SK-N-SH treated with all-trans-retinoic acid at 6 μM for 48 hours (cell line): Measurements from ENCODE around the gene FGFBP2.

Source experiments
- ATAC-seq: fragments of 200-7000 bp; cut with Tn5 transposase; 3 replicates; pipeline ENCODE4 v1.9.1; 2020; ENCODE audit warnings: mild to moderate bottlenecking, moderate library complexity
- ARNTL ChIP-seq: fragments of 450-650 bp; formaldehyde crosslinking; IDR thresholded peaks from 2 replicates; pipeline ENCODE4 v1.5.0; 2020; ENCODE audit warnings: low read depth, mild to moderate bottlenecking, moderate library complexity, borderline replicate concordance
- BACH2 ChIP-seq: fragments of 250-450 bp; sonication (Bioruptor Pico); IDR thresholded peaks from 2 replicates; pipeline ENCODE4 v1.9.0; 2021; ENCODE audit warnings: mild to moderate bottlenecking, borderline replicate concordance
- ESRRG ChIP-seq: fragments of 250-450 bp; sonication (Bioruptor Pico); IDR thresholded peaks from 2 replicates; pipeline ENCODE4 v1.6.1; 2021; ENCODE audit warnings: mild to moderate bottlenecking
- GLIS3 ChIP-seq: fragments of 250-450 bp; sonication (Bioruptor Pico); IDR thresholded peaks from 2 replicates; pipeline ENCODE4 v1.5.0; 2020; ENCODE audit warnings: mild to moderate bottlenecking, moderate library complexity
- ISL1 ChIP-seq: fragments of 250-450 bp; sonication (Bioruptor Pico); IDR thresholded peaks from 2 replicates; pipeline ENCODE4 v2.1.2; 2022; ENCODE audit warnings: mild to moderate bottlenecking, moderate library complexity
- OSR1 ChIP-seq: fragments of 250-450 bp; sonication (Bioruptor Pico); IDR thresholded peaks from 2 replicates; pipeline ENCODE4 v1.8.0; 2022; ENCODE audit warnings: moderate library complexity, mild to moderate bottlenecking, inconsistent platforms
- PPARA ChIP-seq: fragments of 250-450 bp; sonication (Bioruptor Pico); IDR thresholded peaks from 2 replicates; pipeline ENCODE4 v1.5.0; 2020; ENCODE audit warnings: mild to moderate bottlenecking, borderline replicate concordance
- RARB ChIP-seq: fragments of 250-450 bp; sonication (Bioruptor Pico); IDR thresholded peaks from 2 replicates; pipeline ENCODE4 v1.8.0; 2021; ENCODE audit warnings: mild to moderate bottlenecking, moderate library complexity
- SNAI2 ChIP-seq: fragments of 250-450 bp; sonication (Bioruptor Pico); IDR thresholded peaks from 2 replicates; pipeline ENCODE4 v1.5.0; 2020; ENCODE audit warnings: mild to moderate bottlenecking, moderate library complexity
- TOX ChIP-seq: fragments of 250-450 bp; sonication (Bioruptor Pico); IDR thresholded peaks from 2 replicates; pipeline ENCODE4 v1.8.0; 2021; ENCODE audit warnings: mild to moderate bottlenecking, moderate library complexity, borderline replicate concordance
- ZC3H10 ChIP-seq: fragments of 250-450 bp; sonication (Bioruptor Pico); IDR thresholded peaks from 2 replicates; pipeline ENCODE4 v1.5.1; 2021; ENCODE audit warnings: mild to moderate bottlenecking, moderate library complexity
- ZFP3 ChIP-seq: fragments of 250-450 bp; sonication (Bioruptor Pico); IDR thresholded peaks from 2 replicates; pipeline ENCODE4 v1.5.0; 2020; ENCODE audit warnings: mild to moderate bottlenecking, moderate library complexity
- ZFP30 ChIP-seq: fragments of 450-650 bp; formaldehyde crosslinking; IDR thresholded peaks from 2 replicates; pipeline ENCODE4 v1.5.0; 2022; ENCODE audit warnings: mild to moderate bottlenecking, moderate library complexity
- ZNF565 ChIP-seq: fragments of 450-650 bp; formaldehyde crosslinking; conservative IDR thresholded peaks from 2 replicates; pipeline ENCODE4 v1.5.0; 2020; ENCODE audit warnings: low read depth, mild to moderate bottlenecking, moderate library complexity
- ZNF70 ChIP-seq: fragments of 450-650 bp; formaldehyde crosslinking; IDR thresholded peaks from 2 replicates; pipeline ENCODE4 v1.5.0; 2020; ENCODE audit warnings: mild to moderate bottlenecking, moderate library complexity
- ZNF8 ChIP-seq: fragments of 450-650 bp; formaldehyde crosslinking; IDR thresholded peaks from 2 replicates; pipeline ENCODE4 v1.5.0; 2020; ENCODE audit warnings: mild to moderate bottlenecking, moderate library complexity
- TF ChIP-seq, protein P1 (sequence below): fragments of 250-450 bp; sonication (Bioruptor Pico); IDR thresholded peaks from 2 replicates; pipeline ENCODE4 v1.8.0; 2020; ENCODE audit warnings: mild to moderate bottlenecking, moderate library complexity, borderline replicate concordance
- TF ChIP-seq, protein P2 (sequence below): fragments of 250-450 bp; sonication (Bioruptor Pico); IDR thresholded peaks from 2 replicates; pipeline ENCODE4 v1.5.0; 2020; ENCODE audit warnings: mild to moderate bottlenecking, moderate library complexity
- TF ChIP-seq, protein P3 (sequence below): fragments of 250-450 bp; sonication (Bioruptor Pico); IDR thresholded peaks from 2 replicates; pipeline ENCODE4 v1.8.0; 2021; ENCODE audit warnings: low read depth, mild to moderate bottlenecking, moderate library complexity, borderline replicate concordance
- TF ChIP-seq, protein P4 (sequence below): fragments of 250-450 bp; sonication (Bioruptor Pico); IDR thresholded peaks from 2 replicates; pipeline ENCODE4 v1.5.1; 2020; ENCODE audit warnings: low read depth, mild to moderate bottlenecking, moderate library complexity

Gene FGFBP2

DNA sequence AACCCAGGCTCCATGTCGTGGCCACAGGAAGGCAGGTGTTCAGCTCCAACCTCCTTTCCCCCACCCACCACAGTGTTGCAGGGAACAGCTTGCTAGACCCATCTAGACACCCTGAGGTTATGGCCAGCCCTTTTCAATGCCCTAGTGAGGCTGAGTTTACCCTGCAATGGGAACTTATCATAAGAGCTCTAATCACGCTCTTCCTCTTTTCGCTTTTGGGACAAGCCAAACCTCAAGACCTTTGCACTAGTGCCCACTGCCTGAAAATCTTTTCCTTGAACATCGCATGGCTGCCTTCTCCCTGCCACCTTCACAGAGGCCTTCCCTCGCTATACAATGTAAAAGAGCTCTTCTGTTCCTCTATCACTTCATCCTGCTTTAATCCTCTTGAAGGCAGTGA, 2.4 kb upstream of the FGFBP2 start:
- no peak for TF ChIP-seq ZNF70 (CRISPR knock-in tag)
- no peak for TF ChIP-seq RARB
- TF ChIP-seq ZFP3 (CRISPR knock-in tag), result no peak
- TF ChIP-seq, protein P1, sequence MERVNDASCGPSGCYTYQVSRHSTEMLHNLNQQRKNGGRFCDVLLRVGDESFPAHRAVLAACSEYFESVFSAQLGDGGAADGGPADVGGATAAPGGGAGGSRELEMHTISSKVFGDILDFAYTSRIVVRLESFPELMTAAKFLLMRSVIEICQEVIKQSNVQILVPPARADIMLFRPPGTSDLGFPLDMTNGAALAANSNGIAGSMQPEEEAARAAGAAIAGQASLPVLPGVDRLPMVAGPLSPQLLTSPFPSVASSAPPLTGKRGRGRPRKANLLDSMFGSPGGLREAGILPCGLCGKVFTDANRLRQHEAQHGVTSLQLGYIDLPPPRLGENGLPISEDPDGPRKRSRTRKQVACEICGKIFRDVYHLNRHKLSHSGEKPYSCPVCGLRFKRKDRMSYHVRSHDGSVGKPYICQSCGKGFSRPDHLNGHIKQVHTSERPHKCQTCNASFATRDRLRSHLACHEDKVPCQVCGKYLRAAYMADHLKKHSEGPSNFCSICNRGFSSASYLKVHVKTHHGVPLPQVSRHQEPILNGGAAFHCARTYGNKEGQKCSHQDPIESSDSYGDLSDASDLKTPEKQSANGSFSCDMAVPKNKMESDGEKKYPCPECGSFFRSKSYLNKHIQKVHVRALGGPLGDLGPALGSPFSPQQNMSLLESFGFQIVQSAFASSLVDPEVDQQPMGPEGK (CRISPR knock-in tag), result no peak
- TF ChIP-seq OSR1, result no peak
- no peak for TF ChIP-seq SNAI2 (CRISPR knock-in tag)
- TF ChIP-seq PPARA, result no peak
- TF ChIP-seq, protein P2, sequence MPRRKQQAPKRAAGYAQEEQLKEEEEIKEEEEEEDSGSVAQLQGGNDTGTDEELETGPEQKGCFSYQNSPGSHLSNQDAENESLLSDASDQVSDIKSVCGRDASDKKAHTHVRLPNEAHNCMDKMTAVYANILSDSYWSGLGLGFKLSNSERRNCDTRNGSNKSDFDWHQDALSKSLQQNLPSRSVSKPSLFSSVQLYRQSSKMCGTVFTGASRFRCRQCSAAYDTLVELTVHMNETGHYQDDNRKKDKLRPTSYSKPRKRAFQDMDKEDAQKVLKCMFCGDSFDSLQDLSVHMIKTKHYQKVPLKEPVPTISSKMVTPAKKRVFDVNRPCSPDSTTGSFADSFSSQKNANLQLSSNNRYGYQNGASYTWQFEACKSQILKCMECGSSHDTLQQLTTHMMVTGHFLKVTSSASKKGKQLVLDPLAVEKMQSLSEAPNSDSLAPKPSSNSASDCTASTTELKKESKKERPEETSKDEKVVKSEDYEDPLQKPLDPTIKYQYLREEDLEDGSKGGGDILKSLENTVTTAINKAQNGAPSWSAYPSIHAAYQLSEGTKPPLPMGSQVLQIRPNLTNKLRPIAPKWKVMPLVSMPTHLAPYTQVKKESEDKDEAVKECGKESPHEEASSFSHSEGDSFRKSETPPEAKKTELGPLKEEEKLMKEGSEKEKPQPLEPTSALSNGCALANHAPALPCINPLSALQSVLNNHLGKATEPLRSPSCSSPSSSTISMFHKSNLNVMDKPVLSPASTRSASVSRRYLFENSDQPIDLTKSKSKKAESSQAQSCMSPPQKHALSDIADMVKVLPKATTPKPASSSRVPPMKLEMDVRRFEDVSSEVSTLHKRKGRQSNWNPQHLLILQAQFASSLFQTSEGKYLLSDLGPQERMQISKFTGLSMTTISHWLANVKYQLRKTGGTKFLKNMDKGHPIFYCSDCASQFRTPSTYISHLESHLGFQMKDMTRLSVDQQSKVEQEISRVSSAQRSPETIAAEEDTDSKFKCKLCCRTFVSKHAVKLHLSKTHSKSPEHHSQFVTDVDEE (CRISPR knock-in tag), result no peak
- TF ChIP-seq ESRRG (CRISPR knock-in tag), result no peak
- TF ChIP-seq GLIS3, result no peak
- TF ChIP-seq, protein P3, sequence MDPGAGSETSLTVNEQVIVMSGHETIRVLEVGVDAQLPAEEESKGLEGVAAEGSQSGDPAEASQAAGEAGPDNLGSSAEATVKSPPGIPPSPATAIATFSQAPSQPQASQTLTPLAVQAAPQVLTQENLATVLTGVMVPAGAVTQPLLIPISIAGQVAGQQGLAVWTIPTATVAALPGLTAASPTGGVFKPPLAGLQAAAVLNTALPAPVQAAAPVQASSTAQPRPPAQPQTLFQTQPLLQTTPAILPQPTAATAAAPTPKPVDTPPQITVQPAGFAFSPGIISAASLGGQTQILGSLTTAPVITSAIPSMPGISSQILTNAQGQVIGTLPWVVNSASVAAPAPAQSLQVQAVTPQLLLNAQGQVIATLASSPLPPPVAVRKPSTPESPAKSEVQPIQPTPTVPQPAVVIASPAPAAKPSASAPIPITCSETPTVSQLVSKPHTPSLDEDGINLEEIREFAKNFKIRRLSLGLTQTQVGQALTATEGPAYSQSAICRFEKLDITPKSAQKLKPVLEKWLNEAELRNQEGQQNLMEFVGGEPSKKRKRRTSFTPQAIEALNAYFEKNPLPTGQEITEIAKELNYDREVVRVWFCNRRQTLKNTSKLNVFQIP (CRISPR knock-in tag), result no peak
- no peak for TF ChIP-seq ARNTL (CRISPR knock-in tag)
- TF ChIP-seq, all 23 proteins: peak for 0
- no peak for ATAC-seq

DNA sequence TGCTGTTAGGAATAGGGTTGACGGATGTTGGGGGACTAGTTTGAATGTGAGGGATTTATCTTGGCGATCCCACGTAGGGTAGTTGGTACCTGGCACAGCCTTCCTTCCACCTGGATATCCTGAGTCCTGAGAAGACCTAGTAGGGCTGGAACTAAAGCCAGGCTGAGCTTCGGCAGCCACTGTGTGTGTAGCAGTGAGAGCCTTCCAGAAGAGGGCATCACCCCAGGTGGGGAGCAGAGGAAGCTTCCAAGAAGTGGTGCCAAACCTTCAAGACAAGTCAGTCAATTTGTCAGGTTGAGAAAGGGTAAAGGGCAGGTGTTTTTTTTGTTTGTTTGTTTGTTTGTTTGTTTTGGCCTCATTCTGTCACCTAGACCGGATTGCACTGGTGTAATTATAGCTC, 1.2 kb upstream of the FGFBP2 start:
- 0 out of 3 replicates have a peak, but pooled peaks have one; percentile 29 for ATAC-seq
- TF ChIP-seq ZNF565 (CRISPR knock-in tag) (no peak), ZNF8 (CRISPR knock-in tag) (no peak), GLIS3 (no peak), ESRRG (CRISPR knock-in tag) (no peak), TOX (CRISPR knock-in tag) (no peak), ZC3H10 (CRISPR knock-in tag) (no peak), ARNTL (CRISPR knock-in tag) (no peak), SNAI2 (CRISPR knock-in tag) (no peak), BACH2 (CRISPR knock-in tag) (no peak), RARB (no peak), ZFP30 (CRISPR knock-in tag) (no peak), ISL1 (CRISPR knock-in tag) (no peak)
- TF ChIP-seq, protein P4, sequence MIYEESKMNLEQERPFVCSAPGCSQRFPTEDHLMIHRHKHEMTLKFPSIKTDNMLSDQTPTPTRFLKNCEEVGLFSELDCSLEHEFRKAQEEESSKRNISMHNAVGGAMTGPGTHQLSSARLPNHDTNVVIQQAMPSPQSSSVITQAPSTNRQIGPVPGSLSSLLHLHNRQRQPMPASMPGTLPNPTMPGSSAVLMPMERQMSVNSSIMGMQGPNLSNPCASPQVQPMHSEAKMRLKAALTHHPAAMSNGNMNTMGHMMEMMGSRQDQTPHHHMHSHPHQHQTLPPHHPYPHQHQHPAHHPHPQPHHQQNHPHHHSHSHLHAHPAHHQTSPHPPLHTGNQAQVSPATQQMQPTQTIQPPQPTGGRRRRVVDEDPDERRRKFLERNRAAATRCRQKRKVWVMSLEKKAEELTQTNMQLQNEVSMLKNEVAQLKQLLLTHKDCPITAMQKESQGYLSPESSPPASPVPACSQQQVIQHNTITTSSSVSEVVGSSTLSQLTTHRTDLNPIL (CRISPR knock-in tag), result no peak
- TF ChIP-seq, protein P1 (CRISPR knock-in tag), result no peak
- TF ChIP-seq, protein P2 (CRISPR knock-in tag), result no peak
